Endothelial cell (in vitro differentiated cells): ENCODE measurements around the gene CPLX3. TPM values are rescaled to one million over a fixed set of nuclear protein-coding genes. Genes with fewer than 3 reads are reported as not detected.

Source experiments
- DNase-seq: peaks from one replicate; pipeline ENCODE4 v3.0.0; 2021; ENCODE audit warnings: low spot score
- H3K27ac Mint-ChIP-seq: one replicate; pipeline ENCODE4 v1.8.0; 2021; ENCODE audit warnings: mixed read lengths, inconsistent platforms; ENCODE audit not compliant: unreplicated experiment
- H3K27me3 Mint-ChIP-seq: one replicate; pipeline ENCODE4 v1.8.0; 2021; ENCODE audit warnings: mild to moderate bottlenecking, moderate library complexity, mixed read lengths, inconsistent platforms; ENCODE audit not compliant: unreplicated experiment
- H3K36me3 Mint-ChIP-seq: one replicate; pipeline ENCODE4 v1.8.0; 2021; ENCODE audit warnings: mild to moderate bottlenecking, low read depth, mixed read lengths, inconsistent platforms; ENCODE audit not compliant: unreplicated experiment
- H3K4me1 Mint-ChIP-seq: one replicate; pipeline ENCODE4 v1.8.0; 2021; ENCODE audit warnings: mild to moderate bottlenecking, mixed read lengths, inconsistent platforms; ENCODE audit not compliant: unreplicated experiment
- H3K4me3 Mint-ChIP-seq: one replicate; pipeline ENCODE4 v1.8.0; 2021; ENCODE audit warnings: mild to moderate bottlenecking, mixed read lengths, inconsistent platforms; ENCODE audit not compliant: unreplicated experiment
- H3K9me3 Mint-ChIP-seq: one replicate; pipeline ENCODE4 v1.8.0; 2021; ENCODE audit warnings: mixed read lengths, inconsistent platforms; ENCODE audit not compliant: unreplicated experiment
- CTCF ChIP-seq: fragments of 200-600 bp; sonication (generic); IDR thresholded peaks from one replicate; pipeline ENCODE4 v1.5.0; 2021; ENCODE audit warnings: antibody characterized with exemption; ENCODE audit not compliant: unreplicated experiment
- total RNA-seq: library from RNA; stranded (reverse); fragmentation: NEBNext Ultra II Directional; extraction: Animal tissue kit (Norgen Biotek cat#: 25700); gene quantifications from one replicate; pipeline ENCODE4 v1.2.1, GENCODE V29; 2021; ENCODE audit not compliant: unreplicated experiment

Gene CPLX3
- total RNA-seq, 1 donor from 2014 or later: not detected

GRCh38 chr15:74809242-74809641, 17.2 kb upstream of the CPLX3 start:
- no peak for TF ChIP-seq CTCF
- peaks cover 5% of the 10 kb centered on the region for H3K36me3 Mint-ChIP-seq
- H3K4me1 Mint-ChIP-seq: peaks cover 4% of the 10 kb centered on the region
- no peak for DNase-seq
- no peak overlapping the region for H3K27ac Mint-ChIP-seq
- no peak overlapping the region for H3K4me3 Mint-ChIP-seq
- H3K9me3 Mint-ChIP-seq: no peaks in the 10 kb centered on the region
- peaks cover 10% of the 10 kb centered on the region for H3K27me3 Mint-ChIP-seq

- no peak overlapping the region for H3K4me3 Mint-ChIP-seq
- DNase-seq: no peak
- H3K36me3 Mint-ChIP-seq: peaks cover under 1% of the 10 kb centered on the region
- H3K9me3 Mint-ChIP-seq: no peaks in the 10 kb centered on the region
- peaks cover 4% of the 10 kb centered on the region for H3K4me1 Mint-ChIP-seq
- no peak for TF ChIP-seq CTCF
- no peak overlapping the region for H3K27ac Mint-ChIP-seq
- peaks cover 6% of the 10 kb centered on the region for H3K27me3 Mint-ChIP-seq
These were observed 16.5 kb upstream of the CPLX3 start for GRCh38 chr15:74809956-74810355.

- Mint-ChIP-seq H3K4me3 (no peak within 1 kb of the TSS), H3K27me3 (peaks cover 13% of the 10 kb centered on the region), H3K27ac (no peak within 1 kb of the TSS), H3K4me1 (peaks cover 7% of the 10 kb centered on the region), H3K9me3 (no peaks in the 10 kb centered on the region), H3K36me3 (no peaks in the 10 kb centered on the region)
- no peak for TF ChIP-seq CTCF
- DNase-seq: no peak
These were observed 13.9 kb upstream of the CPLX3 start, which contains the start of gene LMAN1L for GRCh38 chr15:74812533-74812932. TSS of gene LMAN1L (plus strand) at chr15:74812835. CDS start at chr15:74812855, 20 bp downstream.

GRCh38 chr15:74815121-74815934, 11.1 kb upstream of the CPLX3 start:
- no peak for TF ChIP-seq CTCF
- Mint-ChIP-seq H3K36me3 (no peaks in the 10 kb centered on the region), H3K27ac (no peak overlapping the region)

GRCh38 chr15:74815961-74816360, 10.5 kb upstream of the CPLX3 start:
- no peak overlapping the region for H3K4me3 Mint-ChIP-seq
- H3K4me1 Mint-ChIP-seq: peaks cover 3% of the 10 kb centered on the region
- H3K9me3 Mint-ChIP-seq: no peaks in the 10 kb centered on the region
- peaks cover 12% of the 10 kb centered on the region for H3K27me3 Mint-ChIP-seq
- DNase-seq: no peak
- H3K27ac Mint-ChIP-seq: no peak overlapping the region
- H3K36me3 Mint-ChIP-seq: no peaks in the 10 kb centered on the region
- no peak for TF ChIP-seq CTCF

More at GRCh38 chr15:74815121-74815934, 11.1 kb upstream of the CPLX3 start:
- DNase-seq: no peak
- Mint-ChIP-seq H3K4me1 (peaks cover 3% of the 10 kb centered on the region), H3K9me3 (no peaks in the 10 kb centered on the region), H3K27me3 (peaks cover 12% of the 10 kb centered on the region), H3K4me3 (no peak overlapping the region)
